Measurements from ENCODE around the gene CCDC152.

Gene CCDC152

GRCh38 chr5:42779083-42779482, 22.5 kb downstream of the CCDC152 start:
- in situ Hi-C loops (cut with MboI; ENCODE audit: low sequenced_read_pairs), result no loop called here

DNA sequence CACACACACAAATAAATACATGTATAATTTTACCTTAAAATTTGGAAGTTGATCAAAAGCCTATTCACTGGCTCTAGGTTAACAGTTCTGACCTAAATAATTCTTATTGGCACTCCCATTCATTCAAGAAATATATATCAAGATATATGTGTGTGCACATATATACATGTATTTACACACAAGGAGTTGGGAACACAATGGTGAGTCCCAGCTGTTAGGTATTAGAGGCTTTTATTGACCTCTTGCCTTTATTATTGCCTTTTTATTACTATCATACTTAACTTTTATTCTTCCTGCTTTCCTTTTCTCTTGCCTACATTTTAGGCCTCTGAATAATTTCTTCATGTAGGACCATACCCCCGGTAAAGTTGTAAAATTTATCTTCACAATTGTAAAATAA, 25.0 kb downstream of the CCDC152 start:
- in situ Hi-C loops (cut with MboI; ENCODE audit: low sequenced_read_pairs), result no loop called here

- in situ Hi-C loops (cut with MboI; ENCODE audit: low sequenced_read_pairs), result no loop called here
Observed at GRCh38 chr5:42784132-42784531, 27.5 kb downstream of the CCDC152 start.

DNA sequence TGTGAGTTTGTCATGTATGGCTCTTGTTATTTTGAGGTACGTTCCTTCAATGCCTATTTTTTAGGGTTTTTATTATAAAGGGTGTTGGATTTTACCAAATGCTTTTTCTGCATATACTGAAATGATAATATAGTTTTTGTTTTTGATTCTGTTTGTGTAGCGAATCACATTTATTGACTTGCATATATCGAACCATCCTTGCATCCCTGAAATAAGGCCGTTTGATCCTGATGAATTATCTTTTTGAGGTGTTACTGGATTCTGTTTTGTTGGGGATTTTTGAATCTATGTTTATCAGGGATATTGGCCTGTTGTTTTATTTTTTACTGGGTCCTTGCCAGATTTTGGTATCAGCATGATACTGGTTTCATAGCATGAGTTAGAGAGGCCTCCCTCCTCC, 29.1 kb downstream of the CCDC152 start:
- in situ Hi-C loops (cut with MboI; ENCODE audit: low sequenced_read_pairs), result no loop called here

DNA sequence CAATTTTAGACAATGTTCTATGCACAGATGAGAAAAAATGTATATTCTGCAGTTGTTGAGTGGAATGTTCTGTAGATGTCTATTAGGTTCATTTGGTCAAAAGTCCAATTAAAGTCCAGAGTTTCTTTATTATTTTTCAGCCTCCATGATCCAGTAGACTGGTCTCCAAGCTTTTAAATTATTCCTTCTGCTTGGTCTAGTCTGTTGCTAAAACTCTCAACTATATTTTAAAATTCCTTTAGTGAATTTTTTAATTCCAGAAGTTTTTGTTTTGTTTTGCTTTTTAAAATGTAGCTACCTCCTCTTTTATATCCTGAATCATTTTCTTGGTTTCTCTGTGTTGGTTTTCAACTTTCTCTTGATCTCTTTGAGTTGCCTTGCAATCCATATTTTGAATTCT, 30.5 kb downstream of the CCDC152 start:
- in situ Hi-C loops (cut with MboI; ENCODE audit: low sequenced_read_pairs), result no loop called here

- in situ Hi-C loops (cut with MboI; ENCODE audit: low sequenced_read_pairs), result no loop called here
Observed at GRCh38 chr5:42787845-42788244, 31.2 kb downstream of the CCDC152 start.

- in situ Hi-C loops (cut with MboI; ENCODE audit: low sequenced_read_pairs), result no loop called here
Observed at GRCh38 chr5:42791151-42791550, 34.5 kb downstream of the CCDC152 start.

- in situ Hi-C loops (cut with MboI; ENCODE audit: low sequenced_read_pairs), result no loop called here
Observed at GRCh38 chr5:42798284-42799240, 41.9 kb downstream of the CCDC152 start.

GRCh38 chr5:42799241-42799608, 42.6 kb downstream of the CCDC152 start:
- in situ Hi-C loops (cut with MboI; ENCODE audit: low sequenced_read_pairs), result no loop called here

GRCh38 chr5:42799668-42800114, 43.1 kb downstream of the CCDC152 start:
- in situ Hi-C loops (cut with MboI; ENCODE audit: low sequenced_read_pairs), result no loop called here

- in situ Hi-C loops (cut with MboI; ENCODE audit: low sequenced_read_pairs), result no loop called here
Observed at GRCh38 chr5:42800748-42801330, 44.2 kb downstream of the CCDC152 start.

DNA sequence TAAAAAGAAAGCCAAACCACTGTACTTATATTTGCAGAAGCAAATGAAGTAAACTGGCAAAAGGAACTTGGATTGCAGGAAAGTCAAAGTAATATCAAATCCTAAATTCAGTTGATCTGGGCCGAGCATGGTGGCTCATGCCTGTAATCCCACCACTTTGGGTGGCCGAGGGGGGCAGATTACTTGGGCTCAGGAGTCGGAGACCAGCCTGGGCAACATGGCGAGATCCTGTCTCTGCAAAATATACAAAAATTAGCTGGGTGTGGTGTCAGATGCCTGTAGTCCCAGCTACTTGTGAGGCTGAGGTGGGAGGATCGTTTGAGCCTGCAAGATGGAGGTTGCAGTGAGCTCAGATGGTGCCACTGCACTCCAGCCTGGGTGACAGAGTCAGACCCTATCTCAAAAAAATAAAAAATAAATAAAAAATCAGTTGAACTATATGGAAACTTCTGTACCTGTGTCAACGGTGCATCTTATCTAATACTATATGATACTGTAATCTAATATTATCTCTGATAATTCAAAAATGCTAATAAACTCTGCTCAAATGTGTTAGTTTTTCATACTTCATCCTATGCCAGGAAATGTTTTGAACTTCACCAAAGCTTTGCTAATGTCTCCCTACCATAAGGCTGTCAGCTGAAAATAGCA, 45.0 kb downstream of the CCDC152 start:
- in situ Hi-C loops (cut with MboI; ENCODE audit: low sequenced_read_pairs), result no loop called here

GRCh38 chr5:42804717-42805339, 48.2 kb downstream of the CCDC152 start:
- in situ Hi-C loops (cut with MboI; ENCODE audit: low sequenced_read_pairs), result no loop called here

DNA sequence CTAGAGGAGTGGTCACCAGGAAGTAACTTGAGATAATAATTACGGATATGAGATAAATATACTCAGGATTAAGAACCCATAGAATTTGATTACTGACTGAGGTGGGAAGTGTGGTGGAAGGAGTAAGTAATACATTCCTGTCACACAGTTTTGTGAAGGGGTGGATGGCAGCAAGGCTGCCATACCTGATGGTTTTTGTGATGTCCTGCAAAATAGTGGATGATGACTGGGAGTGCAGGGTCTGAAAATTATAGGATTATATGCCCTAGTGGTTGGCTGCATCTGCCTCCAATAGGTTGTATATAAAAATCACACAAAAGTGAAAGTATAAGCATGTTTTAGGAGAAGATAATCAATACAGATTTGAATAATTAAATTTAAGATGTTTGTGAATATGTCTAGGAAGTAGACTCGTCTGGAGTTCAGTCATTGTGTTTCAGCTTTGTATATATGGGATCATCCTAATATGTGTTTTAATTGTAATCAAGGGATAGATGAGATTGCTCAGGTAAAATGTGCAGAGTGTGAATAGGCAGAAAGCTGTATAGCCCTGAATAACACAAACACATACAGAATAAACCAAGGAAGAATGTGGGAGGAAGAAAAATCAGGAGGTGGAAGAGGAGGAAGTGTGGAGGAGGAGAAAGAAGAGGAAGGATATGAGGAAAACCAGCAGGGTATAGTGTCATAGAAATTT, 49.5 kb downstream of the CCDC152 start:
- in situ Hi-C loops (cut with MboI; ENCODE audit: low sequenced_read_pairs), result no loop called here

GRCh38 chr5:42806701-42807262, 50.2 kb downstream of the CCDC152 start:
- in situ Hi-C loops (cut with MboI; ENCODE audit: low sequenced_read_pairs), result no loop called here

DNA sequence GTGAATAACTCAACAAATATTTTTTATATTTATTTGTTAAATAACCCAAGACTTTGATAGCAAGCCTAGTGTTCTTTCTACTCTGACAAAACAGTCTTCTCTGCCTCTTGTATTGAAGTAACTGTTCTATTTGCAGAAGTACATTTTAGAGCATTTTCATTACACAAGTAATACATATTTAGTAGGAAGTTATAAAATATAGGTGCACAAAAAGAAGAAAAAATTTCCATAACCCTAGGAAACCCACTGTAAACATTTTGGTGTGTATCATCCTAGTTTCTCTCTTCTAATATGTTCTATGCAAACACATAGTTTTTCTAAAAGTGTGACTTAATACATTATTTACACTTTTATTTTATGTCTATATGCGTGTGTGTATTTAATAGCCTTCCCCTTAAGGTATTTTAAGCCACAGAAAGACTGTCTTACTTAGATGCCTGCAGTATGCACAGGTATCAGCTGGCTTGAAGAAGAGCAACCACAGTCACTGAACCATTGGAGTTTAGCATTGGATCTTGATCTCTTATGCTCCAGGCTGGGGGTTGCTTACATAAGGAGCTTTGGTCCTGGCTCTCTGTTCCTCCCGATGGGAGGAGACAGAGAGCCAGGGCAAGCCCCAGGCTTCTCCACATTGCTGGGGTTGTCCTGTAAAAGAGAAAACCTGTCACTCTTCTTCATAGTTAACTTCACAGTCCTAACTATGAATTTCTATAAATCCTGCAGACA, 51.3 kb downstream of the CCDC152 start:
- in situ Hi-C loops (cut with MboI; ENCODE audit: low sequenced_read_pairs), result no loop called here

DNA sequence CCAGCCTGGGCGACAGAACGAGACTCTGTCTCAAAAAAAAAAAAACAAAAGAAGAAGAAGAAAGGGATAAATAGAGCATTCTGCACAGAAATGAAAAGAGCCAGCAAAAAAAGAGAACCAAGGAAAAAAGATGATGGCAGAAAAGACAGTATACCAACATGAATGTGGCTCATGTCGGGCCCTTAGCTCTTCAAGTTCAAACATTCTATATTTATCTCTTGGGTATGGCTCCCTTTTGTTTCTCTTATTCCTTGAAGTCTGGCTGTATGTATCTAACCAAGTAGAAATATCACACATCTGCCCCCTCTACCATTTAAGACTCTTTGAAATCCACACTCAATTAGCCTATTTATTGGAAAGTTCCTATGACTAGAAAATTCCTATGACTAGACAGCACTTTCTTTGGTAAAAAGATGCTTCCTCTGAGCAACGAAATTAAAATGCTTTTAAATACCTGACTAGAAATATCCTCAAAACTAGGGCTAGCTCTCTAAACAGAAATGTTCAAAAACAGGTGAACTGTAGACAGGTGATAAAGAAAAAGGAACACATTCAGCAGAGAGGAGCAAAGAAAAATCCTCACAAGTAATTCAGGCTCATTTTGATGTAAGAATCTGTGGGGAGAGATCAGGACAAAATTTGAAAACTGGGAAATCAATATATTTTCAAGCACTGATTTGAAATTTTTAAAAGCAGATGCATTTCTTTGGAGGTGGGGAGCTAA, 52.4 kb downstream of the CCDC152 start:
- in situ Hi-C loops (cut with MboI; ENCODE audit: low sequenced_read_pairs), result no loop called here

GRCh38 chr5:42810834-42811590, 54.4 kb downstream of the CCDC152 start:
- in situ Hi-C loops (cut with MboI; ENCODE audit: low sequenced_read_pairs), result no loop called here
